GM12874 (cell line): ENCODE measurements around the gene PPP2R2C.

ENCODE experiments used
- TF ChIP-seq, protein P1 (sequence below): IDR thresholded peaks from 2 replicates; pipeline ENCODE4 v1.5.1; 2011; ENCODE audit warnings: low read depth, mild to moderate bottlenecking, control low read depth, low read length, moderate library complexity; ENCODE audit not compliant: insufficient read depth

The PPP2R2C gene

GRCh38 chr4:6449746-6450369 lies 22.6 kb downstream of the PPP2R2C start:
- TF ChIP-seq, protein P1, sequence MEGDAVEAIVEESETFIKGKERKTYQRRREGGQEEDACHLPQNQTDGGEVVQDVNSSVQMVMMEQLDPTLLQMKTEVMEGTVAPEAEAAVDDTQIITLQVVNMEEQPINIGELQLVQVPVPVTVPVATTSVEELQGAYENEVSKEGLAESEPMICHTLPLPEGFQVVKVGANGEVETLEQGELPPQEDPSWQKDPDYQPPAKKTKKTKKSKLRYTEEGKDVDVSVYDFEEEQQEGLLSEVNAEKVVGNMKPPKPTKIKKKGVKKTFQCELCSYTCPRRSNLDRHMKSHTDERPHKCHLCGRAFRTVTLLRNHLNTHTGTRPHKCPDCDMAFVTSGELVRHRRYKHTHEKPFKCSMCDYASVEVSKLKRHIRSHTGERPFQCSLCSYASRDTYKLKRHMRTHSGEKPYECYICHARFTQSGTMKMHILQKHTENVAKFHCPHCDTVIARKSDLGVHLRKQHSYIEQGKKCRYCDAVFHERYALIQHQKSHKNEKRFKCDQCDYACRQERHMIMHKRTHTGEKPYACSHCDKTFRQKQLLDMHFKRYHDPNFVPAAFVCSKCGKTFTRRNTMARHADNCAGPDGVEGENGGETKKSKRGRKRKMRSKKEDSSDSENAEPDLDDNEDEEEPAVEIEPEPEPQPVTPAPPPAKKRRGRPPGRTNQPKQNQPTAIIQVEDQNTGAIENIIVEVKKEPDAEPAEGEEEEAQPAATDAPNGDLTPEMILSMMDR, result no peak

GRCh38 chr4:6449335-6449734 lies 23.1 kb downstream of the PPP2R2C start:
- TF ChIP-seq, protein P1, result no peak

DNA sequence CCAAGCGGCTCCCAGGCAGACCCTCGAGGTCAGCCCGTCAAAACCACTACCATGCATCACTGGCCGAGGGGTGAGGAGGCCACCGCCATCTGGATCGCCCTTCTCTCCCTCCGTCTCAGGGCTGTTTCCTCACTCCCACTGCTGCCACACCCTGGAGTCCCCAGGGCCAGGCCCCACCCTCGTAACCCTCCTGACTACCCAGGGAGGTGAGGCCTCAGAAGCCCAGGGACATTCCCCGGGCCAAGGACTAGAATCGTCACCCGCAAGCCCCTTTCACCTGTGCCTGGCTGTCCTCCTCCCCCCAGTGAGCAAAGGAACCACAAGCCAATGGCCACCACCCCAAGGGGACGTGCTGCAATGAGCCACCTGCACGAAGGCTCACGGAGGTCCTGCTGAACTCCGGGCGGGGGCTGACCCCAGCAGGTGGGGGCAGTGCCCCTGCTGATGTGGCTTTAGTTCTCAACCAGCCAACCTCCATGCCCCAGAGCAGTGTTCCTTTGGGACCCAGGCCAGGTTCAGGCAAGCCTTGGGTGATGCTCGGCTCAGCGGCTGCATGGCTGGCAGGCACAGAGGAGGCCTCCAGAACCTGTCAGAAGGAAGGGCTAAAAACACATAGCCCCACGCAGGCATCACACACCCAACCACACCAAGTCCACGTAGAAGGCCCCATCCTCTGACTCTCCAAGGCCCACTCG lies 23.8 kb downstream of the PPP2R2C start:
- TF ChIP-seq, protein P1, result no peak

GRCh38 chr4:6447672-6448171 lies 24.7 kb downstream of the PPP2R2C start:
- TF ChIP-seq, protein P1, result no peak

GRCh38 chr4:6446538-6447451 lies 25.6 kb downstream of the PPP2R2C start:
- TF ChIP-seq, protein P1, result no peak

DNA sequence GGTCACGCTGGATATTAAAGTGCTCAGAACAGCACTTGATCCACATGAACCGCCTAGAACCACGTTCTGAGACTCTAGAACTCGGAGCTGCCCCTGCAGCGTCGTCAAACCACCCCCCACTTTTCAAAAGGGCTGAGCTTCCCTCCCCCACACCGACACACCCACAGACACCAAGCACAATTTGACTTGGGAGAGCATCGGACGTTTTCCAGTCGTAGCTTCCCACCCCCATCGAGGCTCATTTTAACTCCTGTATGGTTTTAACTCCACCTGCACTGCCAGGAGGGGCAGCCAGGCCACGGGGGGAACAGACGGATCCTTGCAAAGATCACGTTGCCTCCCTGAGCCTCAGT lies 26.3 kb downstream of the PPP2R2C start:
- TF ChIP-seq, protein P1, result no peak
